HepG2 (cell line): ENCODE measurements around the gene CD248. TPM values are rescaled to one million over a fixed set of nuclear protein-coding genes. Genes with fewer than 3 reads are reported as not detected.

Source experiments
- ATAC-seq: fragments of 200-7000 bp; cut with Tn5 transposase; 3 replicates; pipeline ENCODE4 v1.9.1; 2020; ENCODE audit warnings: mild to moderate bottlenecking, moderate library complexity
- BruUV-seq: library from RNA; stranded (reverse); fragments of 400-500 nt; replicated peaks from 2 replicates; lab custom pipeline; 2021; lab: Mats Ljungman, UMichigan
- CTCF ChIA-PET: fragments of 300-600 bp; formaldehyde crosslinking; extraction: SDS; loops from one replicate; lab custom pipeline; 2021; ENCODE audit warnings: low total read pairs, inconsistent platforms, low intra/inter-chr PET ratio; lab: Yijun Ruan, JAX
- POLR2A ChIA-PET: fragments of 350-600 bp; sonication (Branson Sonifier 250); formaldehyde crosslinking; loops from one replicate; lab custom pipeline; 2020; ENCODE audit warnings: antibody characterized with exemption, inconsistent platforms; lab: Yijun Ruan, JAX
- DNase-seq: peaks from one replicate; pipeline ENCODE4 v3.0.0-alpha.2; 2015; ENCODE audit warnings: low spot score
- FAIRE-seq: peaks from 3 replicates; lab custom pipeline; 2011; peaks lifted over from hg19 to GRCh38; lab: Jason Lieb, UNC
- H2AFZ ChIP-seq: one replicate; pipeline ENCODE4 v1.6.1; 2011; ENCODE audit warnings: low read length, inconsistent platforms
- H3K27ac ChIP-seq: fragments of 300-600 bp; 3 replicates; pipeline ENCODE4 v1.8.0; 2011; ENCODE audit warnings: mixed run types, mild to moderate bottlenecking, mixed read lengths, low read length, inconsistent platforms; ENCODE audit not compliant: insufficient read depth; ENCODE audit errors: extremely low read length
- H3K27me3 ChIP-seq, 2 experiments: fragments of 200-600 bp in 1 of 2; 2 replicates in 1 of 2; 3 replicates in 1 of 2; pipeline versions ENCODE4 v1.6.0 to v1.8.0; 2011; ENCODE audit warnings: low read length in 2 of 2, mild to moderate bottlenecking in 2 of 2, moderate library complexity in 2 of 2, inconsistent platforms in 1 of 2; ENCODE audit not compliant: insufficient read depth in 2 of 2, control insufficient read depth in 1 of 2
- H3K36me3 ChIP-seq, 2 experiments: fragments of 200-600 bp in 1 of 2; replicated peaks in 1 of 2; 2 replicates in 1 of 2; 3 replicates in 1 of 2; pipeline versions ENCODE4 v1.5.1 to v1.8.0; 2011; ENCODE audit warnings: low read length in 2 of 2, inconsistent platforms in 1 of 2; ENCODE audit not compliant: insufficient read depth in 2 of 2, control insufficient read depth in 1 of 2
- H3K4me1 ChIP-seq: 2 replicates; pipeline ENCODE4 v1.5.1; 2012; ENCODE audit warnings: low read length, inconsistent platforms; ENCODE audit not compliant: insufficient read depth
- H3K4me2 ChIP-seq: 2 replicates; pipeline ENCODE4 v1.6.0; 2011; ENCODE audit warnings: low read depth, low read length, inconsistent platforms
- H3K4me3 ChIP-seq, 3 experiments: fragments of 200-600 bp in 1 of 3; sonication (generic), shearing (Covaris generic) in 1 of 3; replicated peaks in 1 of 3; 2 replicates each; pipeline ENCODE4 v1.5.1; 2011 to 2016; ENCODE audit warnings: low read length in 3 of 3, inconsistent platforms in 2 of 3, low read depth in 2 of 3, mild to moderate bottlenecking in 2 of 3, control low read depth in 1 of 3, mixed read lengths in 1 of 3; ENCODE audit not compliant: insufficient read depth in 1 of 3
- H3K79me2 ChIP-seq: one replicate; pipeline ENCODE4 v1.6.1; 2011; ENCODE audit warnings: low read length, inconsistent platforms; ENCODE audit not compliant: insufficient read depth
- H3K9ac ChIP-seq: 2 replicates; pipeline ENCODE4 v1.6.0; 2011; ENCODE audit warnings: mild to moderate bottlenecking, low read depth, low read length, inconsistent platforms; ENCODE audit not compliant: insufficient read depth
- H3K9me3 ChIP-seq: 2 replicates; pipeline ENCODE4 v1.5.1; 2012; ENCODE audit warnings: mild to moderate bottlenecking, low read length
- H4K20me1 ChIP-seq: 2 replicates; pipeline ENCODE4 v1.6.0; 2011; ENCODE audit warnings: inconsistent platforms, mild to moderate bottlenecking, low read length, moderate library complexity; ENCODE audit not compliant: insufficient read depth
- BHLHE40 ChIP-seq: IDR thresholded peaks from 2 replicates; pipeline ENCODE4 v1.6.1; 2011; ENCODE audit warnings: low read length, improper control_type of control experiment
- MAX ChIP-seq: IDR thresholded peaks from 2 replicates; pipeline ENCODE4 v1.6.1; 2012; ENCODE audit warnings: inconsistent platforms
- ZBTB2 ChIP-seq: sonication (generic); formaldehyde crosslinking; IDR thresholded peaks from 2 replicates; pipeline ENCODE4 v1.8.0; 2022; ENCODE audit warnings: low read depth, missing genetic modification reagents
- ZNF615 ChIP-seq: sonication (generic); formaldehyde crosslinking; IDR thresholded peaks from 2 replicates; pipeline ENCODE4 v1.5.0; 2020; ENCODE audit warnings: mild to moderate bottlenecking, missing genetic modification reagents, borderline replicate concordance
- ZNF776 ChIP-seq: sonication (generic); formaldehyde crosslinking; IDR thresholded peaks from 2 replicates; pipeline ENCODE4 v1.4.0; 2020; ENCODE audit warnings: mild to moderate bottlenecking, missing genetic modification reagents
- ZSCAN20 ChIP-seq: sonication (generic); formaldehyde crosslinking; IDR thresholded peaks from 2 replicates; pipeline ENCODE4 v1.4.0; 2020; ENCODE audit warnings: missing genetic modification reagents, mild to moderate bottlenecking, borderline replicate concordance
- WGBS: methylation state at CpG from one replicate; pipeline ENCODE4 v1.1.6; 2017; ENCODE audit warnings: low lambda C conversion rate; 5-methylcytosine and 5-hydroxymethylcytosine counted together
- in situ Hi-C: cut with HindIII; loops from 2 replicates; pipeline ENCODE4 v1.10.0; 2017; ENCODE audit warnings: low pct_unique_long_range_greater_than_20kb; ENCODE audit not compliant: extremely low pct_ligation_motif_present
- intact Hi-C: fragments of 100-400 bp; cut with micrococcal nuclease; formaldehyde crosslinking; loops from one replicate; pipeline ENCODE4 v1.10.0; 2022; ENCODE audit not compliant: unreplicated experiment
- polyA plus RNA-seq, 8 experiments: library from polyadenylated mRNA; depleted of rRNA in 3 of 8; stranded (reverse) in 7 of 8; unstranded in 1 of 8; fragments of >200 nt; fragmentation: Illumina TruSeq in 4 of 8; extraction: Trizol in 4 of 8; gene quantifications; 2 replicates each; pipeline versions ENCODE4 v1.2.1 to v1.2.3, GENCODE V29; 2011 to 2016; ENCODE audit warnings: low read depth in 4 of 8, missing spikeins in 1 of 8, mixed read lengths in 1 of 8; ENCODE audit not compliant: insufficient read depth in 1 of 8
- total RNA-seq, 5 experiments: library from RNA; depleted of rRNA; stranded (reverse); fragments of >200 nt; fragmentation: Illumina TruSeq; extraction: Trizol; gene quantifications; 2 replicates each; pipeline ENCODE4 v1.2.3, GENCODE V29; 2016; ENCODE audit warnings: low read depth in 1 of 5
- TF ChIP-seq, protein P1 (sequence below): fragments of 450-650 bp; IDR thresholded peaks from 2 replicates; pipeline ENCODE4 v1.6.1; 2016

CD248 gene
- total and polyA plus RNA-seq, 2 of the 13 experiments (the other 11 are each of a cell fraction or from before 2014, with no cell fraction given): 0.25 to 0.35 TPM

DNA sequence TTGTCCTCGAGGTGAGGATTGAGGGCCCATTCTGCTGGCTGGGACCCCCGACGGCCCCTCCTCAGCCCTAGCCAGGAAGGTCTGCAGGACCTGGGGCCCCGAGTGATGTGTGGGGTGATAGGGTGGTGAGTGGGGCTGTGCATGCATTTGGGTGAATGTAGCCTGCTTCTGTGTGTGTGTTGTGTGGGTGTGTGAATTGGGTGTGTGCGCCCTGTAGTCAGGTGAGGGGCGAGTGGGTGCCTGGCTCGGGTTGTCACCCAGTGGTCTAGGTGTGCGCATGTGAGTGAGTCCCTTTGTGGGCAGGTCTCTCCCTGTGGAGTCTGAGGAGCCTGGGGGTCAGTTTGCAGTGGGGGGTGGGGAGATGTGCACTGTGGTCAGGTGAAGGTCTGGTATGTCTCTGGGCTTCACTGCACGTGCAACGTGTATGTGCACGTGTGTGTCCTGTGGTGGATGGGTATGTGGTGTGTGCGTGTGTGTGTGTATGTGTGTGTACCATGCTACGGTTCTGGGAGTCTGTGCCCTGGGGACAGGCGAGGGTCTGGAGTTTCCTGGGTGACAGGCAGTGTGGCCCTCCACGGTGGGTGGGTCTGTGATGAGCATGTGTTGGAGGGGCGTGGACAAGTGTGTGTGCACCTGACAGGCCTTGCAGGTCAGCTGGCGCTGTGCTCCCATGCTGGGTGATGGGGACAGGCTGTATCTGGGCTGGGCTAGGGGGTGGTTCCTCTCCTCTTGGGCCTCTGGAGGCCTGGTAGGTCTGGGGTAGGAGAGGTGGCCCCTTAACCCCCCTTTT lies 24.1 kb downstream of the CD248 start:
- peak overlapping the region in 1 of 3 experiments; percentile 70; a peak in 1 of 6 replicates for H3K4me3 ChIP-seq
- WGBS: 28% methylated on average over 12 of the region's 17 CpGs
- no peak overlapping the region for H3K9ac ChIP-seq
- peak overlapping the region; percentile 69 for H3K4me2 ChIP-seq
- ChIA-PET CTCF (no interaction called here), POLR2A (no interaction called here)
- peaks cover 39% of the 10 kb centered on the region for H3K4me1 ChIP-seq
- no peaks in the 10 kb centered on the region for H4K20me1 ChIP-seq
- peak; percentile 29; the same call in 1 of the 2 replicates for TF ChIP-seq MAX
- TF ChIP-seq ZBTB2: no peak
- TF ChIP-seq, protein P1, sequence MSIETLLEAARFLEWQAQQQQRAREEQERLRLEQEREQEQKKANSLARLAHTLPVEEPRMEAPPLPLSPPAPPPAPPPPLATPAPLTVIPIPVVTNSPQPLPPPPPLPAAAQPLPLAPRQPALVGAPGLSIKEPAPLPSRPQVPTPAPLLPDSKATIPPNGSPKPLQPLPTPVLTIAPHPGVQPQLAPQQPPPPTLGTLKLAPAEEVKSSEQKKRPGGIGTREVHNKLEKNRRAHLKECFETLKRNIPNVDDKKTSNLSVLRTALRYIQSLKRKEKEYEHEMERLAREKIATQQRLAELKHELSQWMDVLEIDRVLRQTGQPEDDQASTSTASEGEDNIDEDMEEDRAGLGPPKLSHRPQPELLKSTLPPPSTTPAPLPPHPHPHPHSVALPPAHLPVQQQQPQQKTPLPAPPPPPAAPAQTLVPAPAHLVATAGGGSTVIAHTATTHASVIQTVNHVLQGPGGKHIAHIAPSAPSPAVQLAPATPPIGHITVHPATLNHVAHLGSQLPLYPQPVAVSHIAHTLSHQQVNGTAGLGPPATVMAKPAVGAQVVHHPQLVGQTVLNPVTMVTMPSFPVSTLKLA: peak; percentile 82
- TF ChIP-seq ZNF776 (CRISPR knock-in tag): no peak; the same call in 1 of the 2 replicates
- no peak for TF ChIP-seq ZNF615
- peak; percentile 89 for TF ChIP-seq BHLHE40
- no peak for TF ChIP-seq ZSCAN20 (CRISPR knock-in tag)
- in situ Hi-C loops (loop anchor here (5.0 kb wide), 1 partner anchor 35 kb away; no protein-coding TSS in a partner anchor), intact Hi-C loops (no loop called here)
- FAIRE-seq (no peak), DNase-seq (no peak), ATAC-seq (no peak)
- H3K9me3 ChIP-seq: no peaks in the 10 kb centered on the region
- H2AFZ ChIP-seq: no peak overlapping the region
- H3K27me3 ChIP-seq: peaks cover 3 to 40% of the 10 kb centered on the region in 2 experiments; a peak in 4 of 5 replicates
- H3K79me2 ChIP-seq: peaks cover 9% of the 10 kb centered on the region
- no peaks in the 10 kb centered on the region for H3K36me3 ChIP-seq
- H3K27ac ChIP-seq: no peak overlapping the region
- no TSS peak for BruUV-seq
